Natural killer cell (primary cell): ENCODE measurements around the gene OR2F2. TPM values are rescaled to one million over a fixed set of nuclear protein-coding genes. Genes with fewer than 3 reads are reported as not detected.

Experiments
- ATAC-seq, 3 donors: fragments of 150-1000 bp in 2 of 3; fragments of 200-7000 bp in 1 of 3; cut with Tn5 transposase; 1 replicate in 1 of 3; 2 replicates in 2 of 3; pipeline ENCODE4 v1.10.0; 2021; ENCODE audit warnings: mild to moderate bottlenecking in 2 of 3, moderate library complexity in 2 of 3
- DNase-seq, 2 donors: peaks; one replicate each; pipeline versions ENCODE4 v3.0.0 to v3.0.0-alpha.2; 2013 to 2021; ENCODE audit warnings: mixed read lengths in 1 of 2
- H3K27ac ChIP-seq: one replicate; pipeline ENCODE4 v1.5.1; 2013; ENCODE audit warnings: mild to moderate bottlenecking, low read length
- H3K27me3 ChIP-seq: one replicate; pipeline ENCODE4 v1.6.1; 2013; ENCODE audit warnings: low read length; ENCODE audit not compliant: control insufficient read depth, insufficient read depth
- H3K36me3 ChIP-seq: one replicate; pipeline ENCODE4 v1.6.1; 2013; ENCODE audit warnings: low read length; ENCODE audit not compliant: control insufficient read depth, insufficient read depth
- H3K4me1 ChIP-seq: one replicate; pipeline ENCODE4 v1.6.1; 2013; ENCODE audit warnings: low read length; ENCODE audit not compliant: control insufficient read depth, insufficient read depth
- H3K4me3 ChIP-seq: one replicate; pipeline ENCODE4 v1.5.1; 2013; ENCODE audit warnings: low read length
- H3K9me3 ChIP-seq: one replicate; pipeline ENCODE4 v1.6.1; 2013; ENCODE audit warnings: low read length; ENCODE audit not compliant: control insufficient read depth, insufficient read depth
- H3K27ac Mint-ChIP-seq, 2 donors: one replicate each; pipeline ENCODE4 v1.8.0; 2022; ENCODE audit warnings: mild to moderate bottlenecking in 2 of 2, mixed read lengths in 2 of 2, moderate library complexity in 1 of 2
- H3K27me3 Mint-ChIP-seq, 2 donors: one replicate each; pipeline ENCODE4 v1.8.0; 2022; ENCODE audit warnings: low read depth in 2 of 2, mixed read lengths in 2 of 2
- H3K36me3 Mint-ChIP-seq: one replicate; pipeline ENCODE4 v1.8.0; 2022; ENCODE audit warnings: mixed read lengths
- H3K4me1 Mint-ChIP-seq, 2 donors: one replicate each; pipeline ENCODE4 v1.8.0; 2022; ENCODE audit warnings: mixed read lengths in 2 of 2
- H3K4me3 Mint-ChIP-seq: one replicate; pipeline ENCODE4 v1.8.0; 2022; ENCODE audit warnings: mild to moderate bottlenecking, moderate library complexity, mixed read lengths
- H3K9me3 Mint-ChIP-seq, 2 donors: one replicate each; pipeline ENCODE4 v1.8.0; 2022; ENCODE audit warnings: mixed read lengths in 2 of 2
- WGBS: methylation state at CpG from one replicate; pipeline ENCODE4 v1.1.7; 2013; ENCODE audit warnings: missing lambda C conversion rate; ENCODE audit not compliant: insufficient coverage; 5-methylcytosine and 5-hydroxymethylcytosine counted together
- intact Hi-C: fragments of 100-400 bp; cut with micrococcal nuclease; formaldehyde crosslinking; loops from one replicate; pipeline ENCODE4 v1.14.2; 2022
- total RNA-seq, 4 donors: library from RNA; stranded (reverse); fragments of 120-200 nt in 1 of 4; gene quantifications; one replicate each; pipeline versions ENCODE4 v1.2.3 to v1.2.4, GENCODE V29; 2013 to 2022
- TF ChIP-seq, protein P1 (sequence below): fragments of 200-600 bp; IDR thresholded peaks from one replicate; pipeline ENCODE4 v1.8.0; 2022; ENCODE audit warnings: antibody characterized with exemption

The OR2F2 gene
- total RNA-seq, 3 donors from 2014 or later (not counting 1 experiment from before 2014, with no cell fraction given) = not detected

DNA sequence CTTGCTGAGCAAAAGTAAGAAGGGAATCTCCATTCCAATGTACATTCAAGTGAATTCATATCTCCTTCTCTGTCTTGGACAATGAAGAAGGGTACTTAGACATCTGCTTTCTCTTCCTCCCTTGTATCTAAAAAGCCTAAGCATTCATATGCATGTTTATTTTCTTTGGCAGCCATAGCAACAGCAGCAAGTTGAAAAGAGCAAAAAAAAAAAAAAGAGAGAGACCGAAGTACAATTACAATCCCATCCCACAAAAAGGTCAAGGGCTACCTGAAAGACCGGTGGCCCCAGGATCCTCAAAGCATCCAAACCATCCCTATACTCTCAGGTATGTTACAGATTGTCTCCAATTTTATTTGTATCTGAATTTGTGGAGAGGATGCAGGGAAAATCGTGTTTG lies 23.7 kb downstream of the OR2F2 start:
- no peak for ATAC-seq

DNA sequence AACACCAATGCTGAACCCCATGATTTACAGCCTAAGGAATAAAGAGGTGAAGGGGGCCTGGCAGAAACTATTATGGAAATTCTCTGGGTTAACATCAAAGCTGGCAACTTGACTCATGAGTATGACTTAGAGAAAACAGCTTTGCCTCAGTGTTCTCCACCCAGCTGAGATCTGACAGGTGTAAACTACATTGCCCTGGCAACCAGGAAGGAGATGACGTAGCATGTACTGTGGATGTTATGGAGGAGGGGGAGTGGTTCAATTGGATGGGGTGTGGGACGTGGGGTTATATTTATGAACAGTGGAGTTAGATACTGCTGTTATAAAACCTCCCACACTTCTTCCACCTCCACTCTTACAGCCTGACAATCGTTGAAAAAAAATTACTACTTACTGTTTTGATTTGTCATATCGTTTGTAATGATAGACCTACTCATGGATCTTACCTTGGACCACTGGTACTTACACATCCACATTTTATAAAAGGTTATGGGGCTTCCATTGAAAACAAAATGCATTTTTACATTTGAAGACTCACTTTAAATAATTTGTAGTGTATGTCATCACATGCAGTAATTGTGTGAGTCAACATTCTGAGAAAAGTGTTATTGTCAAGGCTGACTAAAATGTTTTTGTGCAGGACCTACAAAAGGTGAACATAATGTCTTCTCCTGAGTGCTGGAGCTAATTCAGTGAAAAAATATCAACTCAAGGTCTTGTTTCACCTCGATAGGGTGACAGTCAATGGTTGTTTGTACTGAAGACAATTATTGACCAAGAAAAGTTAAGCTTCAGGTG lies 26.0 kb downstream of the OR2F2 start:
- Mint-ChIP-seq H3K36me3 (no peaks in the 10 kb centered on the region), H3K27ac (no peak overlapping the region), H3K27me3 (peaks cover 11 to 21% of the 10 kb centered on the region in 2 donors), H3K9me3 (no peaks in the 10 kb centered on the region), H3K4me3 (no peak overlapping the region), H3K4me1 (no peaks in the 10 kb centered on the region)
- TF ChIP-seq, protein P1, sequence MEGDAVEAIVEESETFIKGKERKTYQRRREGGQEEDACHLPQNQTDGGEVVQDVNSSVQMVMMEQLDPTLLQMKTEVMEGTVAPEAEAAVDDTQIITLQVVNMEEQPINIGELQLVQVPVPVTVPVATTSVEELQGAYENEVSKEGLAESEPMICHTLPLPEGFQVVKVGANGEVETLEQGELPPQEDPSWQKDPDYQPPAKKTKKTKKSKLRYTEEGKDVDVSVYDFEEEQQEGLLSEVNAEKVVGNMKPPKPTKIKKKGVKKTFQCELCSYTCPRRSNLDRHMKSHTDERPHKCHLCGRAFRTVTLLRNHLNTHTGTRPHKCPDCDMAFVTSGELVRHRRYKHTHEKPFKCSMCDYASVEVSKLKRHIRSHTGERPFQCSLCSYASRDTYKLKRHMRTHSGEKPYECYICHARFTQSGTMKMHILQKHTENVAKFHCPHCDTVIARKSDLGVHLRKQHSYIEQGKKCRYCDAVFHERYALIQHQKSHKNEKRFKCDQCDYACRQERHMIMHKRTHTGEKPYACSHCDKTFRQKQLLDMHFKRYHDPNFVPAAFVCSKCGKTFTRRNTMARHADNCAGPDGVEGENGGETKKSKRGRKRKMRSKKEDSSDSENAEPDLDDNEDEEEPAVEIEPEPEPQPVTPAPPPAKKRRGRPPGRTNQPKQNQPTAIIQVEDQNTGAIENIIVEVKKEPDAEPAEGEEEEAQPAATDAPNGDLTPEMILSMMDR = no peak
- Histone ChIP-seq H3K27ac (no peak overlapping the region), H3K9me3 (no peaks in the 10 kb centered on the region), H3K27me3 (no peaks in the 10 kb centered on the region), H3K4me1 (no peaks in the 10 kb centered on the region), H3K36me3 (no peaks in the 10 kb centered on the region), H3K4me3 (no peak overlapping the region)
- ATAC-seq (no peak), DNase-seq (no peak)
- WGBS = 62% methylated on average over 3 of the region's 5 CpGs
- intact Hi-C loops = no loop called here

More for the DNA sequence above, 23.7 kb downstream of the OR2F2 start:
- Histone ChIP-seq H3K27ac (no peak overlapping the region), H3K9me3 (no peaks in the 10 kb centered on the region), H3K36me3 (no peaks in the 10 kb centered on the region), H3K4me1 (no peaks in the 10 kb centered on the region), H3K4me3 (no peak overlapping the region), H3K27me3 (no peaks in the 10 kb centered on the region)
- peaks cover 11 to 21% of the 10 kb centered on the region in 2 donors for H3K27me3 Mint-ChIP-seq
- no peaks in the 10 kb centered on the region for H3K4me1 Mint-ChIP-seq
- DNase-seq = no peak
- H3K9me3 Mint-ChIP-seq = no peaks in the 10 kb centered on the region
- TF ChIP-seq, protein P1 = no peak
- intact Hi-C loops = no loop called here
- no peak overlapping the region for H3K27ac Mint-ChIP-seq
- no CpG with 5 or more reads among the region's 3 CpGs for WGBS
- H3K4me3 Mint-ChIP-seq = no peak overlapping the region
- no peaks in the 10 kb centered on the region for H3K36me3 Mint-ChIP-seq

DNA sequence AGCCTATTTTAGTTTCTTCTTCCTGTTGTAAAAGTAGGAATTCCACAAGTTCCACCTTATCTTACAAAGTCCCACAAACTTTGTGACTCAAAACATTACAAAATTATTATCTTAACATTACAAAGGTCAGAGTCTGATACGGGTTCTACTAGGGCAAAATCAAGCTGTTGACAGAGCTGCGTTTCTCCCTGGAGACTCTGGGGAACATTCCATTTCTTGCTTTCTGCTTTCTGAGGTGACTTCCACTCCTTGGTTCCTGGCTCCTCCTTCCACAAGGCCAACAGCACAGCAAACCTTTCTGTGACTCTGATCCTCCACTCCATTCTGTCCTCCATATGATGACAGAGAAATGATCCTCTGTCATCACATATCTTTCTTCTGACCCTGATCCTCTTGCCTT lies 30.2 kb downstream of the OR2F2 start:
- intact Hi-C loops = no loop called here
- no peaks in the 10 kb centered on the region for H3K4me1 Mint-ChIP-seq
- peaks cover 0 to 2% of the 10 kb centered on the region in 2 donors for H3K27me3 Mint-ChIP-seq
- H3K4me3 Mint-ChIP-seq = no peak overlapping the region
- no peaks in the 10 kb centered on the region for H3K9me3 ChIP-seq
- DNase-seq = no peak
- ATAC-seq = no peak
- H3K4me3 ChIP-seq = no peak overlapping the region
- H3K36me3 Mint-ChIP-seq = no peaks in the 10 kb centered on the region
- no peak overlapping the region for H3K27ac ChIP-seq
- TF ChIP-seq, protein P1 = no peak
- H3K27me3 ChIP-seq = no peaks in the 10 kb centered on the region
- H3K27ac Mint-ChIP-seq = no peak overlapping the region
- no peaks in the 10 kb centered on the region for H3K36me3 ChIP-seq
- WGBS = 85% methylated on average over 2 of the region's 2 CpGs
- H3K4me1 ChIP-seq = no peaks in the 10 kb centered on the region
- H3K9me3 Mint-ChIP-seq = no peaks in the 10 kb centered on the region

DNA sequence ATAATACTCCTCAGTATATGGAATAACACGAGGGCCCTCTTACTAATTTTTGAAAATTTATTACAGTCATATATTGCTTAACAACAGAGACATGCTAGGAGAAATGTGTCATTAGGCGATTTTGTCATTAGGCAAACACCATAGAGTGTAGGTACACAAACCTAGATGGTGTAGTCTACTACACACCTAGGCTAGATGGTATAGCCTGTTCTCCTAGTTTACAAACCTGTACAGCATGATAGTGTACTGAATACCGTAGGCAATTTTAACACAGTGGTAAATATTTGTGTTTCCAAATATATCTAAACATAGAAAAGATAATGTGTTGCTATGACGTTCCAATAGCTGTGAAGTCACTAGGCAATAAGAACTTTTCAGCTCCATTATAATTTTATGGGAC lies 32.4 kb downstream of the OR2F2 start:
- DNase-seq (no peak), ATAC-seq (no peak)
- H3K4me3 ChIP-seq = no peak overlapping the region
- no peak overlapping the region for H3K27ac ChIP-seq
- intact Hi-C loops = no loop called here
- no peak overlapping the region for H3K27ac Mint-ChIP-seq
- H3K27me3 Mint-ChIP-seq = peaks cover 5 to 6% of the 10 kb centered on the region in 2 donors
- no peaks in the 10 kb centered on the region for H3K4me1 ChIP-seq
- 100% methylated on average over 1 of the region's 4 CpGs for WGBS
- no peaks in the 10 kb centered on the region for H3K36me3 ChIP-seq
- H3K9me3 Mint-ChIP-seq = peaks cover 2 to 5% of the 10 kb centered on the region in 2 donors
- TF ChIP-seq, protein P1 = no peak
- H3K4me1 Mint-ChIP-seq = no peaks in the 10 kb centered on the region
- H3K4me3 Mint-ChIP-seq = no peak overlapping the region
- H3K9me3 ChIP-seq = no peaks in the 10 kb centered on the region
- H3K27me3 ChIP-seq = no peaks in the 10 kb centered on the region
- no peaks in the 10 kb centered on the region for H3K36me3 Mint-ChIP-seq
